Vagina (tissue), 2 donors: ENCODE measurements around the gene SLC39A1.

ENCODE experiments used
- CTCF ChIP-seq, 3 experiments: fragments of 450-650 bp in 2 of 3; fragments of 200-600 bp in 1 of 3; sonication (generic) in 1 of 3; IDR thresholded peaks; one replicate each; pipeline ENCODE4 v1.5.1; 2017 to 2019; ENCODE audit warnings: antibody characterized with exemption in 3 of 3, mild to moderate bottlenecking in 2 of 3, moderate library complexity in 2 of 3
- POLR2A ChIP-seq, 2 donors: fragments of 450-650 bp; IDR thresholded peaks; one replicate each; pipeline ENCODE4 v1.6.1; 2017; ENCODE audit warnings: antibody characterized with exemption in 2 of 2, mild to moderate bottlenecking in 2 of 2, moderate library complexity in 2 of 2
- POLR2AphosphoS5 ChIP-seq, 2 donors: sonication (generic); formaldehyde crosslinking; IDR thresholded peaks; one replicate each; pipeline ENCODE4 v1.9.0; 2017; ENCODE audit warnings: antibody characterized with exemption in 2 of 2, mild to moderate bottlenecking in 2 of 2, low read depth in 1 of 2; ENCODE audit not compliant: insufficient read depth in 1 of 2

GRCh38 chr1:153973525-153973924 is 10.2 kb upstream of the SLC39A1 start:
- TF ChIP-seq POLR2A (IDR thresholded peaks at IDR 0.05) (no peak), CTCF (IDR thresholded peaks at IDR 0.05) (no peak), POLR2AphosphoS5 (IDR thresholded peaks at IDR 0.05; ENCODE audit: insufficient read depth in 1 of 2, low read depth in 1 of 2) (no peak)
